OCI-LY3 (cell line): ENCODE results near the gene CNTNAP2.

ENCODE experiments used
- H2AFZ ChIP-seq: fragments of 200-600, 300-600 bp; shearing (Covaris generic); 2 replicates; pipeline ENCODE4 v1.6.0; 2014; ENCODE audit warnings: antibody characterized with exemption, low read depth, low read length
- H3K27ac ChIP-seq: fragments of 200-600, 300-600 bp; sonication (generic); 2 replicates; pipeline ENCODE4 v1.5.1; 2014; ENCODE audit warnings: mild to moderate bottlenecking, low read length, moderate library complexity, mixed read lengths
- H3K27me3 ChIP-seq: fragments of 200-600, 300-600 bp; sonication (generic); 2 replicates; pipeline ENCODE4 v1.6.1; 2014; ENCODE audit warnings: low read depth, low read length, mixed read lengths
- H3K36me3 ChIP-seq: fragments of 200-600, 300-600 bp; sonication (generic); replicated peaks from 2 replicates; pipeline ENCODE3; 2014; ENCODE audit warnings: low read depth, low read length, mixed read lengths
- H3K4me1 ChIP-seq: fragments of 300-600, 200-600 bp; sonication (generic); 2 replicates; pipeline ENCODE4 v1.6.1; 2014; ENCODE audit warnings: low read length, mixed read lengths
- H3K4me2 ChIP-seq: fragments of 200-600, 300-600 bp; sonication (generic); 2 replicates; pipeline ENCODE4 v1.6.1; 2014; ENCODE audit warnings: low read length, mixed read lengths
- H3K4me3 ChIP-seq: fragments of 300-600, 200-600 bp; sonication (generic); 2 replicates; pipeline ENCODE4 v1.5.1; 2014; ENCODE audit warnings: antibody characterized with exemption, mild to moderate bottlenecking, low read length, moderate library complexity
- H3K79me2 ChIP-seq: fragments of 300-600, 200-600 bp; shearing (Covaris generic); 2 replicates; pipeline ENCODE4 v1.6.1; 2014; ENCODE audit warnings: mild to moderate bottlenecking, low read length, mixed read lengths
- H3K9ac ChIP-seq: fragments of 300-600, 200-600 bp; shearing (Covaris generic); 2 replicates; pipeline ENCODE4 v1.6.0; 2014; ENCODE audit warnings: mild to moderate bottlenecking, low read length, moderate library complexity
- H3K9me3 ChIP-seq: fragments of 200-600, 300-600 bp; shearing (Covaris generic); 2 replicates; pipeline ENCODE4 v1.6.1; 2014; ENCODE audit warnings: low read length, mixed read lengths; ENCODE audit not compliant: insufficient read depth
- H4K20me1 ChIP-seq: fragments of 200-600, 300-600 bp; sonication (generic); 2 replicates; pipeline ENCODE4 v1.6.1; 2016; ENCODE audit warnings: low read length, mixed read lengths; ENCODE audit not compliant: insufficient read depth
- EZH2phosphoT487 ChIP-seq: fragments of 200-600 bp; shearing (Covaris generic); IDR thresholded peaks from 2 replicates; pipeline ENCODE4 v1.6.1; 2018; ENCODE audit warnings: antibody characterized with exemption, mixed run types, low read depth
- TF ChIP-seq, protein P1 (sequence below): fragments of 200-600, 300-600 bp; sonication (generic); IDR thresholded peaks from 2 replicates; pipeline ENCODE4 v1.5.1; 2014; ENCODE audit warnings: antibody characterized with exemption, low read length, low read depth

Gene CNTNAP2

DNA sequence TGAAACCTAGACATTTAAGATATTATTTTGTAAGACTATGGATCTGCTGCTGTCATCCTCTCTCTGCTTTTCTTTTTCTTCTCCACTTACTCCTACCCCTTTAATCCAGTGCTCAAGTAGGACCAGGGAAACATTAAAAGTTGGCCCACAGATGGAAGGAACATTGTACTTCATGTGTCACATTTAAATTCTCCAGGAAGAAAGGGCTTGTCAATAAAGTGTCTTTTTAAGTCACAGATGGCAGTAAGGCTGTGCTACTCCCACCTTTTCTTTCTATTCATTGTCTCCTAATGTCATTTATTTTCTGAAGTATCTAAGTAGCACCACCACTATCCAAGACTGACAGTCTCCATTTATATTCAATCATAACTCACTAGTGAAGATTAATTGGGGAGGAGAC, 1736.2 kb downstream of the CNTNAP2 start:
- Histone ChIP-seq H3K4me3 (no peak overlapping the region), H3K9me3 (no peaks in the 10 kb centered on the region), H3K36me3 (no peaks in the 10 kb centered on the region), H4K20me1 (no peaks in the 10 kb centered on the region), H3K4me1 (no peaks in the 10 kb centered on the region), H3K27me3 (no peaks in the 10 kb centered on the region), H3K27ac (no peak overlapping the region), H3K79me2 (no peaks in the 10 kb centered on the region), H2AFZ (no peak overlapping the region), H3K9ac (no peak overlapping the region), H3K4me2 (no peak overlapping the region)
- TF ChIP-seq, protein P1, sequence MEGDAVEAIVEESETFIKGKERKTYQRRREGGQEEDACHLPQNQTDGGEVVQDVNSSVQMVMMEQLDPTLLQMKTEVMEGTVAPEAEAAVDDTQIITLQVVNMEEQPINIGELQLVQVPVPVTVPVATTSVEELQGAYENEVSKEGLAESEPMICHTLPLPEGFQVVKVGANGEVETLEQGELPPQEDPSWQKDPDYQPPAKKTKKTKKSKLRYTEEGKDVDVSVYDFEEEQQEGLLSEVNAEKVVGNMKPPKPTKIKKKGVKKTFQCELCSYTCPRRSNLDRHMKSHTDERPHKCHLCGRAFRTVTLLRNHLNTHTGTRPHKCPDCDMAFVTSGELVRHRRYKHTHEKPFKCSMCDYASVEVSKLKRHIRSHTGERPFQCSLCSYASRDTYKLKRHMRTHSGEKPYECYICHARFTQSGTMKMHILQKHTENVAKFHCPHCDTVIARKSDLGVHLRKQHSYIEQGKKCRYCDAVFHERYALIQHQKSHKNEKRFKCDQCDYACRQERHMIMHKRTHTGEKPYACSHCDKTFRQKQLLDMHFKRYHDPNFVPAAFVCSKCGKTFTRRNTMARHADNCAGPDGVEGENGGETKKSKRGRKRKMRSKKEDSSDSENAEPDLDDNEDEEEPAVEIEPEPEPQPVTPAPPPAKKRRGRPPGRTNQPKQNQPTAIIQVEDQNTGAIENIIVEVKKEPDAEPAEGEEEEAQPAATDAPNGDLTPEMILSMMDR, result no peak
- TF ChIP-seq EZH2phosphoT487, result no peak

DNA sequence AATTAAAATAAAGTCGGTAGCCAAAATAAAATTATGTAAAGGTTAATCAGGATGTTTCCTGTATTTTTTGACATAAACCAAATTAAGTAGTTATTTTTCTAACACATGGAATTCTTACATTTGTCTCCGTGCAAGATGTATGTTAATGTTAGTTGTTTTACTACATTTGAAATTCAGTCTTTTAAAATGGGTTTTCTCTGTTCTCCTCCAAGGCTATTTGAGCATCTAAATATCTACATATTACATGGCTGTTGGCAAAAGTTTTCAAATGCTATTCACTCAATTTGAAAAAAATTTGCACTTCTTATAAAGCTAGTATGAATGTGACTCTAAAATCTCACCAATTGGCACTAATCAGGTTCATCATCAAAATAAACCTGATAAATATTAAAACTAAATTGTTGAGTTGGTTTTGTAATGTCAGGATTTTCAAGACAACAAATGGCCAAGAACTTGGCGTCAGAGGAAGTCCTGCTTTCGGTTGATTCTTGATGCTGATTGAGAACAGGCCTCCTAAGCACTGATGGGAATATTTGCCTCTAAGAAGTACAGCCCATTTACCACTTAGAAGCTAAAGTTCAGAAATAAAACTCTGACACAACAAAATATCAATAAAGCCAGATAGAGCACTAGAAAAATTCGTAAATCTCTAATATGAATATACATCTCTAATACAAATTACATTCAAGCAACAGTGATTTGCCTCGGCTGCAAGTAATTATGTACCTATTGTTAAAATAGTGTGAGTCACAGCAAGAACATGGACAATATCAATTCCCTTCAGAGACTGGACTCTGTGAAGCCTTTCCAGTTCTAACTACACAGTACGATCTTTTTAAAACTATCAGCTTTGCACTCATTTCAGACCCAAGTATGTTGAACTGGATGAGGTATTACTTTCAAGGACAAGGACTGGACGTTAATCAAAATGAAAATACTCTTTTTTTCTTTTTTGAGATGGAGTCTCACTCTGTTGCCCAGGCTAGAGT, 1740.8 kb downstream of the CNTNAP2 start:
- TF ChIP-seq EZH2phosphoT487, result no peak
- TF ChIP-seq, protein P1, result no peak
- Histone ChIP-seq H3K27ac (no peak overlapping the region), H3K79me2 (no peaks in the 10 kb centered on the region), H3K4me1 (no peaks in the 10 kb centered on the region), H2AFZ (no peak overlapping the region), H3K9ac (no peak overlapping the region), H3K9me3 (no peaks in the 10 kb centered on the region), H4K20me1 (no peaks in the 10 kb centered on the region), H3K27me3 (no peaks in the 10 kb centered on the region), H3K4me2 (no peak overlapping the region), H3K4me3 (no peak overlapping the region), H3K36me3 (no peaks in the 10 kb centered on the region)

DNA sequence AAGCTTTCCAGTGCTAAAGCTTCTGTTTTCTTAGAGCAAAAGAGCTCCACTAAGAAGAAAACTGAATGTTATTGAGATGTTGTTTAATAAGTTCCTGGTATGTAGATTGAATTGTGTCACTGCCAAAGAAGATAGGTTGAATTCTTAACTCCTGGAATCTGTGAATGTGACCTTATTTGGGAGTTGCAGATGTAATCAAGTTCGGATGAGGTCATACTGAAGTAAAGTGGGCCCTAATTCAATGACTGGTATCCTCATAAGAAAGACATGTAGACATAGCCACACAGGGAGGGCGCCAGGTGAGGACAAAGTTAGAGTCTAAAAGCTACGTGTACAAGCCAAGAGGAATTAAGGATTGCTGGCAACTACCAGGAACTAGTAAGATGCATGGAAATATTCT, 1741.8 kb downstream of the CNTNAP2 start:
- no peak overlapping the region for H3K27ac ChIP-seq
- H3K79me2 ChIP-seq, result no peaks in the 10 kb centered on the region
- H3K9ac ChIP-seq, result no peak overlapping the region
- no peak overlapping the region for H2AFZ ChIP-seq
- no peak overlapping the region for H3K4me3 ChIP-seq
- no peaks in the 10 kb centered on the region for H3K27me3 ChIP-seq
- H3K36me3 ChIP-seq, result no peaks in the 10 kb centered on the region
- TF ChIP-seq, protein P1, result no peak
- TF ChIP-seq EZH2phosphoT487, result no peak
- H3K9me3 ChIP-seq, result no peaks in the 10 kb centered on the region
- no peak overlapping the region for H3K4me2 ChIP-seq
- H3K4me1 ChIP-seq, result no peaks in the 10 kb centered on the region
- no peaks in the 10 kb centered on the region for H4K20me1 ChIP-seq

DNA sequence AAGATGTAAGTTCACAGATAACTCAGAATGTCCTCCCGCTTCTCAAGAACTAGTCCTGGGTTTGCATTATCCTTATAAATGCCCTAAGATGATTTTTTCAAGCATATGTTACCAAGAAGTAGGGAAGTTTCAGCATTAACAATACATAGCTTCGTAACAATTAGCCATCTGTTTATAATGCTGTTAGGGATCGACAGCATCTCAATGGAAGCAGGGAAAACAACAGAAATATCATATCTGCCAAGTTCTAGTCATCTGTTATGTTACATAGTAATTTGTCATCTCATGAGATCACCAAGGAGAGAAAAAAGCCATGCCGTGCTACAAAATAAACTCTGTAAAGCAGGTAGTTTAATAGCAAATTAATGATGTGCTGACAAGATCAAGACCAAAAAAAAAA, 1742.4 kb downstream of the CNTNAP2 start:
- Histone ChIP-seq H3K9me3 (no peaks in the 10 kb centered on the region), H2AFZ (no peak overlapping the region), H3K27ac (no peak overlapping the region), H3K79me2 (no peaks in the 10 kb centered on the region), H3K36me3 (no peaks in the 10 kb centered on the region), H3K27me3 (no peaks in the 10 kb centered on the region), H4K20me1 (no peaks in the 10 kb centered on the region), H3K4me1 (no peaks in the 10 kb centered on the region), H3K4me2 (no peak overlapping the region), H3K4me3 (no peak overlapping the region), H3K9ac (no peak overlapping the region)
- TF ChIP-seq, protein P1, result no peak
- no peak for TF ChIP-seq EZH2phosphoT487
